ENCODE measurements around the gene B3GNT5. TPM values are rescaled to one million over a fixed set of nuclear protein-coding genes. Genes with fewer than 3 reads are reported as not detected.

Gene B3GNT5
- total RNA-seq, 2 experiments from 2014 or later: 0.60 to 0.73 TPM

- Mint-ChIP-seq H3K4me1 (ENCODE audit: low read depth) (no peaks in the 10 kb centered on the region), H3K36me3 (ENCODE audit: low read depth) (no peaks in the 10 kb centered on the region), H3K27ac (no peak overlapping the region), H3K4me3 (no peak overlapping the region), H3K9me3 (no peaks in the 10 kb centered on the region), H3K27me3 (no peaks in the 10 kb centered on the region)
- ChIA-PET CTCF (no interaction called here), POLR2A (no interaction called here)
- ATAC-seq (ENCODE audit: poor library complexity): no peak
- TF ChIP-seq, protein P1, sequence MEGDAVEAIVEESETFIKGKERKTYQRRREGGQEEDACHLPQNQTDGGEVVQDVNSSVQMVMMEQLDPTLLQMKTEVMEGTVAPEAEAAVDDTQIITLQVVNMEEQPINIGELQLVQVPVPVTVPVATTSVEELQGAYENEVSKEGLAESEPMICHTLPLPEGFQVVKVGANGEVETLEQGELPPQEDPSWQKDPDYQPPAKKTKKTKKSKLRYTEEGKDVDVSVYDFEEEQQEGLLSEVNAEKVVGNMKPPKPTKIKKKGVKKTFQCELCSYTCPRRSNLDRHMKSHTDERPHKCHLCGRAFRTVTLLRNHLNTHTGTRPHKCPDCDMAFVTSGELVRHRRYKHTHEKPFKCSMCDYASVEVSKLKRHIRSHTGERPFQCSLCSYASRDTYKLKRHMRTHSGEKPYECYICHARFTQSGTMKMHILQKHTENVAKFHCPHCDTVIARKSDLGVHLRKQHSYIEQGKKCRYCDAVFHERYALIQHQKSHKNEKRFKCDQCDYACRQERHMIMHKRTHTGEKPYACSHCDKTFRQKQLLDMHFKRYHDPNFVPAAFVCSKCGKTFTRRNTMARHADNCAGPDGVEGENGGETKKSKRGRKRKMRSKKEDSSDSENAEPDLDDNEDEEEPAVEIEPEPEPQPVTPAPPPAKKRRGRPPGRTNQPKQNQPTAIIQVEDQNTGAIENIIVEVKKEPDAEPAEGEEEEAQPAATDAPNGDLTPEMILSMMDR (IDR thresholded peaks at IDR 0.05): no peak
- no peak overlapping the region for H3K4me3 ChIP-seq (ENCODE audit: low read length)
- peak in 2 of 14 experiments; percentile 23 to 51 for DNase-seq
- intact Hi-C loops (cut with DNase I, micrococcal nuclease): no loop called here
- no peaks in the 10 kb centered on the region for H3K4me1 ChIP-seq (ENCODE audit: insufficient read depth, low read length)
- no peaks in the 10 kb centered on the region for H3K36me3 ChIP-seq (ENCODE audit: insufficient read depth, low read length)
- no peak overlapping the region for H3K27ac ChIP-seq (ENCODE audit: low read depth in 1 of 2, low read length in 2 of 2)
- no peaks in the 10 kb centered on the region for H3K27me3 ChIP-seq (ENCODE audit: control insufficient read depth in 1 of 2, insufficient read depth in 2 of 2, low read length in 2 of 2)
- H3K9me3 ChIP-seq (ENCODE audit: control insufficient read depth in 1 of 2, insufficient read depth in 1 of 2, low read length in 2 of 2): no peaks in the 10 kb centered on the region
Observed at GRCh38 chr3:183265834-183266417, 12.9 kb downstream of the B3GNT5 start.

GRCh38 chr3:183266454-183266853 lies 13.4 kb downstream of the B3GNT5 start:
- POLR2A ChIA-PET: no interaction called here

DNA sequence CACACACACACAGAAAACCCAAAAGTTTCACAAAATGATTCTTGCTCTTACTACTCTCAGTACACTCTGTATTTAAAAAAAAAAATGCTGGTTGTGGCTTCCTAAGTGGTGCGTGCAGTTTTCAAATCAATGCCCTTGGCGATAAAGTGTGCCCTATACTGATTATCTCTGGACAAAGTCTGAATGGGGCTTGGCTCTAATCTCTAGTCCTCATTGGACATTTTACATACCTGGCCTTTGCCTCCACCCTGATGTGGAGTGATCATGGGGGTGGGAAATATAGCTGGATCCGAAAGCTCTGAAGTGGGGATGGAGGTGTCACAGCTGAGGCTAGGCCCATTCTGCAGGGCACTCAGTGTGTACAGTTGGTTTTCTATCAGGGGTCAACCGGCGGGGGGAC lies 14.1 kb downstream of the B3GNT5 start:
- no peaks in the 10 kb centered on the region for H3K4me1 Mint-ChIP-seq (ENCODE audit: low read depth)
- H3K9me3 Mint-ChIP-seq: no peaks in the 10 kb centered on the region
- no peak for ATAC-seq (ENCODE audit: poor library complexity)
- H3K27me3 Mint-ChIP-seq: no peaks in the 10 kb centered on the region
- no peak overlapping the region for H3K4me3 ChIP-seq (ENCODE audit: low read length)
- intact Hi-C loops (cut with DNase I, micrococcal nuclease): no loop called here
- H3K36me3 ChIP-seq (ENCODE audit: insufficient read depth, low read length): no peaks in the 10 kb centered on the region
- POLR2A ChIA-PET: interaction anchor here (0.6 kb wide), 1 partner anchor 275 kb away, joined by 3 read pairs; no protein-coding TSS in a partner anchor
- TF ChIP-seq, protein P1 (IDR thresholded peaks at IDR 0.05): no peak
- H3K4me1 ChIP-seq (ENCODE audit: insufficient read depth, low read length): no peaks in the 10 kb centered on the region
- CTCF ChIA-PET: no interaction called here
- H3K4me3 Mint-ChIP-seq: no peak overlapping the region
- DNase-seq: no peak
- H3K27me3 ChIP-seq (ENCODE audit: control insufficient read depth in 1 of 2, insufficient read depth in 2 of 2, low read length in 2 of 2): no peaks in the 10 kb centered on the region
- H3K27ac ChIP-seq (ENCODE audit: low read depth in 1 of 2, low read length in 2 of 2): no peak overlapping the region
- no peaks in the 10 kb centered on the region for H3K9me3 ChIP-seq (ENCODE audit: control insufficient read depth in 1 of 2, insufficient read depth in 1 of 2, low read length in 2 of 2)
- no peak overlapping the region for H3K27ac Mint-ChIP-seq
- H3K36me3 Mint-ChIP-seq (ENCODE audit: low read depth): no peaks in the 10 kb centered on the region

More at GRCh38 chr3:183266454-183266853, 13.4 kb downstream of the B3GNT5 start:
- no peak overlapping the region for H3K27ac Mint-ChIP-seq
- no peak overlapping the region for H3K4me3 Mint-ChIP-seq
- CTCF ChIA-PET: no interaction called here
- Histone ChIP-seq H3K4me1 (ENCODE audit: insufficient read depth, low read length) (no peaks in the 10 kb centered on the region), H3K36me3 (ENCODE audit: insufficient read depth, low read length) (no peaks in the 10 kb centered on the region), H3K9me3 (ENCODE audit: control insufficient read depth in 1 of 2, insufficient read depth in 1 of 2, low read length in 2 of 2) (no peaks in the 10 kb centered on the region), H3K27ac (ENCODE audit: low read depth in 1 of 2, low read length in 2 of 2) (no peak overlapping the region), H3K27me3 (ENCODE audit: control insufficient read depth in 1 of 2, insufficient read depth in 2 of 2, low read length in 2 of 2) (no peaks in the 10 kb centered on the region), H3K4me3 (ENCODE audit: low read length) (no peak overlapping the region)
- no peaks in the 10 kb centered on the region for H3K4me1 Mint-ChIP-seq (ENCODE audit: low read depth)
- no peaks in the 10 kb centered on the region for H3K36me3 Mint-ChIP-seq (ENCODE audit: low read depth)
- intact Hi-C loops (cut with DNase I, micrococcal nuclease): no loop called here
- ATAC-seq (ENCODE audit: poor library complexity) (no peak), DNase-seq (no peak)
- TF ChIP-seq, protein P1 (IDR thresholded peaks at IDR 0.05): no peak
- no peaks in the 10 kb centered on the region for H3K27me3 Mint-ChIP-seq
- H3K9me3 Mint-ChIP-seq: no peaks in the 10 kb centered on the region
